Fibroblast of lung (primary cell): Measurements from ENCODE around the gene KANSL2. TPM values are rescaled to one million over a fixed set of nuclear protein-coding genes. Genes with fewer than 3 reads are reported as not detected.
"Not testable (repeated sequence)": the region's sequence is repeated elsewhere in the genome, so short reads cannot be mapped to it uniquely, and the experiment has no call there.

ENCODE experiments used
- DNase-seq, 2 donors: peaks; one replicate each; pipeline versions ENCODE4 v3.0.0 to v3.0.0-alpha.2; 2010; ENCODE audit warnings: low read depth in 2 of 2
- H2AFZ ChIP-seq: 2 replicates; pipeline ENCODE4 v1.5.1; 2012; ENCODE audit warnings: low read length, control low read depth, inconsistent platforms
- H3K27ac ChIP-seq: 2 replicates; pipeline ENCODE4 v1.5.1; 2011; ENCODE audit warnings: low read length, control low read depth; ENCODE audit not compliant: insufficient read depth
- H3K27me3 ChIP-seq: 2 replicates; pipeline ENCODE4 v1.5.1; 2011; ENCODE audit warnings: mild to moderate bottlenecking, low read length; ENCODE audit not compliant: control insufficient read depth, insufficient read depth
- H3K36me3 ChIP-seq: 2 replicates; pipeline ENCODE4 v1.5.1; 2011; ENCODE audit warnings: low read length; ENCODE audit not compliant: control insufficient read depth, insufficient read depth
- H3K4me1 ChIP-seq: 2 replicates; pipeline ENCODE4 v1.5.1; 2011; ENCODE audit warnings: low read length; ENCODE audit not compliant: control insufficient read depth, insufficient read depth; ENCODE audit errors: extremely low read depth
- H3K4me2 ChIP-seq: 2 replicates; pipeline ENCODE4 v1.5.1; 2011; ENCODE audit warnings: low read length, control low read depth; ENCODE audit not compliant: insufficient read depth; ENCODE audit errors: extremely low read depth
- H3K4me3 ChIP-seq, 4 experiments: fragments of 200-600 bp in 1 of 4; sonication (generic) in 1 of 4; replicated peaks in 1 of 4; 2 replicates each; pipeline ENCODE4 v1.5.1; 2011 to 2016; ENCODE audit warnings: low read length in 4 of 4, low read depth in 3 of 4, mild to moderate bottlenecking in 3 of 4, control low read depth in 2 of 4, inconsistent platforms in 1 of 4, mixed read lengths in 1 of 4; ENCODE audit not compliant: insufficient read depth in 1 of 4; ENCODE audit errors: control extremely low read depth in 1 of 4
- H3K79me2 ChIP-seq: 2 replicates; pipeline ENCODE4 v1.5.1; 2012; ENCODE audit warnings: mild to moderate bottlenecking, low read length, inconsistent platforms; ENCODE audit not compliant: control insufficient read depth, insufficient read depth
- H3K9ac ChIP-seq: 2 replicates; pipeline ENCODE4 v1.5.1; 2011; ENCODE audit warnings: mild to moderate bottlenecking, low read length, control low read depth; ENCODE audit not compliant: insufficient read depth
- H3K9me3 ChIP-seq: 2 replicates; pipeline ENCODE4 v1.5.1; 2012; ENCODE audit warnings: low read depth, low read length; ENCODE audit not compliant: control insufficient read depth, insufficient read depth
- H4K20me1 ChIP-seq: 2 replicates; pipeline ENCODE4 v1.5.1; 2011; ENCODE audit warnings: low read length; ENCODE audit not compliant: control insufficient read depth, insufficient read depth; ENCODE audit errors: extremely low read depth
- CTCF ChIP-seq, 2 donors: IDR thresholded peaks in 1 of 2; conservative IDR thresholded peaks in 1 of 2; 1 replicate in 1 of 2; 2 replicates in 1 of 2; pipeline ENCODE4 v1.5.1; 2011 to 2012; ENCODE audit warnings: low read length in 2 of 2, control low read depth in 1 of 2, inconsistent platforms in 1 of 2, low read depth in 1 of 2, mild to moderate bottlenecking in 1 of 2
- EZH2 ChIP-seq: IDR thresholded peaks from 2 replicates; pipeline ENCODE4 v1.5.1; 2012; ENCODE audit warnings: low read length, control low read depth, mild to moderate bottlenecking; ENCODE audit errors: missing control alignments
- polyA plus RNA-seq, 2 donors: library from polyadenylated mRNA; depleted of rRNA in 1 of 2; stranded (reverse) in 1 of 2; unstranded in 1 of 2; fragments of >200 nt; gene quantifications; 2 replicates each; pipeline ENCODE4 v1.2.1, GENCODE V29; 2011 to 2012; ENCODE audit warnings: missing spikeins in 1 of 2
- total RNA-seq: library from RNA; depleted of rRNA; stranded (reverse); fragments of >200 nt; gene quantifications from 2 replicates; pipeline ENCODE4 v1.2.1, GENCODE V29; 2014

KANSL2 gene
- total and polyA plus RNA-seq, 2 donors (not counting 1 experiment from before 2014, with no cell fraction given), result 38.8 to 51.2 TPM

DNA sequence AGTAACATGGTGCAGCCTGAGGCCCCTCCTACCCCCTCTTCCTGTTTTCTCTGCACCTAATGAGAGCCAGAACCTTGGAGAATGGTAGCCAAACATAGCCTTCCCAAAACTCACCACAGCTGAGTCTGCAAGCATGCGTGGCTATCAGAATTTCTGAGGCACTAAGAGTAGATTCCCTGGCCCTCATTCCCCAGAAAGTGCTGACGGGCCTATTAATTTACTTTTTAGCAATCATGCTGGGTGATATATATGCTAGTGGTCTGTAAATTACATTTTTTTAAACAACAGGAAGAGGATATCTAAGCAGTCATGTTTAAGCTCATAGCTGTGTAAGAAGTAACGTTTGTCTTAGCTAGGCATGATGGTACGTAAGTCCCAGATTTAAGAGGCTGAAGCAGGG, 30.4 kb downstream of the KANSL2 start:
- no peaks in the 10 kb centered on the region for H4K20me1 ChIP-seq
- H3K79me2 ChIP-seq, result no peaks in the 10 kb centered on the region
- no peak overlapping the region for H2AFZ ChIP-seq
- no peak overlapping the region for H3K9ac ChIP-seq
- H3K27me3 ChIP-seq, result no peaks in the 10 kb centered on the region
- H3K9me3 ChIP-seq, result no peaks in the 10 kb centered on the region
- no peak overlapping the region for H3K27ac ChIP-seq
- H3K4me3 ChIP-seq, result no peak overlapping the region
- peaks cover 11% of the 10 kb centered on the region for H3K36me3 ChIP-seq
- no peak for TF ChIP-seq CTCF (conservative IDR thresholded peaks at IDR 0.05 in 1 of 2, IDR thresholded peaks at IDR 0.05 in 1 of 2; ENCODE audit: low read depth in 1 of 2, low read length in 2 of 2)
- no peak for TF ChIP-seq EZH2
- no peak for DNase-seq
- H3K4me1 ChIP-seq, result no peaks in the 10 kb centered on the region
- H3K4me2 ChIP-seq, result no peak overlapping the region

- not testable (repeated sequence) for H3K9ac ChIP-seq, H3K9me3 ChIP-seq, H3K36me3 ChIP-seq
Observed at GRCh38 chr12:48645354-48645753, 36.7 kb downstream of the KANSL2 start.

GRCh38 chr12:48643011-48643410, 39.0 kb downstream of the KANSL2 start:
- Histone ChIP-seq H3K79me2 (no peaks in the 10 kb centered on the region), H3K27me3 (no peaks in the 10 kb centered on the region), H2AFZ (no peak overlapping the region), H3K9me3 (no peaks in the 10 kb centered on the region), H3K9ac (no peak overlapping the region), H3K4me1 (no peaks in the 10 kb centered on the region), H3K4me3 (no peak overlapping the region), H3K27ac (no peak overlapping the region), H3K36me3 (no peaks in the 10 kb centered on the region), H3K4me2 (no peak overlapping the region), H4K20me1 (no peaks in the 10 kb centered on the region)
- TF ChIP-seq CTCF (conservative IDR thresholded peaks at IDR 0.05 in 1 of 2, IDR thresholded peaks at IDR 0.05 in 1 of 2; ENCODE audit: low read depth in 1 of 2, low read length in 2 of 2) (no peak), EZH2 (no peak)
- no peak for DNase-seq

More at GRCh38 chr12:48645354-48645753, 36.7 kb downstream of the KANSL2 start:
- H4K20me1 ChIP-seq, H3K27me3 ChIP-seq, H3K4me1 ChIP-seq, H3K79me2 ChIP-seq, H3K4me2 ChIP-seq, H2AFZ ChIP-seq, H3K4me3 ChIP-seq, H3K27ac ChIP-seq, DNase-seq: not testable (repeated sequence)

DNA sequence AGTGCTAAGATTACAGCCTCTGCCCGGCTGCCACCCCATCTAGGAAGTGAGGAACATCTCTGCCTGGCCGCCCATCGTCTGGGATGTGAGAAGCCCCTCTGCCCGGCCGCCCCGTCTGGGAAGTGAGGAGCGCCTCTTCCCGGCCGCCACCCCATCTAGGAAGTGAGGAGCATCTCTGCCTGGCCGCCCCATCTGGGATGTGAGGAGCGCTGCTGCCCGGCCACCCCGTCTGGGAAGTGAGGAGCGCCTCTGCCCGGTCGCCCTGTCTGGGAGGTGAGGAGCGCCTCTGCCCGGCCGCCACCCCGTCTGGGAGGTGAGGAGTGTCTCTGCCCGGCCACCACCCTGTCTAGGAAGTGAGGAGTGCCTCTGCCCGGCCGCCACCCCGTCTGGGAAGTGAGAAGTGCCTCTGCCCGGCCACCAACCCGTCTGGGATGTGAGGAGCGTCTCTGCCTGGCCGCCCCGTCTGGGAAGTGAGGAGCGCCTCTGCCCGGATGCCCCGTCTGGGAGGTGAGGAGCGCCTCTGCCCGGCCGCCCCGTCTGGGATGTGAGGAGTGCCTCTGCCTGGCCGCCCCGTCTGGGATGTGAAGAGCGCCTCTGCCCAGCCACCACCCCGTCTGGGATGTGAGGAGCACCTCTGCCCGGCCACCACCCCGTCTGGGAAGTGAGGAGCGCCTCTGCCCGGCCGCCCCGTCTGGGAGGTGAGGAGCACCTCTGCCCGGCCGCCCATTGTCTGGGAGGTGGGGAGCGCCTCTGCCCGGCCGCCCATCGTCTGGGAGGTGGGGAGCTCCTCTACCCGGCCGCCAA, 40.1 kb downstream of the KANSL2 start:
- H4K20me1 ChIP-seq, H3K9ac ChIP-seq, H3K27ac ChIP-seq, H3K27me3 ChIP-seq, H2AFZ ChIP-seq, H3K4me1 ChIP-seq, DNase-seq, H3K4me3 ChIP-seq, H3K4me2 ChIP-seq, H3K9me3 ChIP-seq, H3K36me3 ChIP-seq, H3K79me2 ChIP-seq: not testable (repeated sequence)
